CD4-positive, CD25-positive, alpha-beta regulatory T cell (primary cell): ENCODE measurements around the gene VIPR2. TPM values are rescaled to one million over a fixed set of nuclear protein-coding genes. Genes with fewer than 3 reads are reported as not detected.
"Not testable (repeated sequence)": the region's sequence is repeated elsewhere in the genome, so short reads cannot be mapped to it uniquely, and the experiment has no call there.

ENCODE experiments used
- ATAC-seq, 2 donors: fragments of 150-1000 bp; cut with Tn5 transposase; one replicate each; pipeline ENCODE4 v1.10.0; 2021; ENCODE audit warnings: low read depth in 2 of 2, moderate number of reproducible peaks in 2 of 2, moderate library complexity in 1 of 2
- DNase-seq, 3 donors: peaks; one replicate each; pipeline versions ENCODE4 v3.0.0 to v3.0.0-alpha.2; 2012 to 2022; ENCODE audit warnings: mixed read lengths in 1 of 3
- H3K27ac ChIP-seq: one replicate; pipeline ENCODE4 v1.7.0; 2013; ENCODE audit warnings: mild to moderate bottlenecking, low read length; ENCODE audit not compliant: insufficient read depth, poor library complexity, severe bottlenecking
- H3K27me3 ChIP-seq: one replicate; pipeline ENCODE4 v1.7.0; 2013; ENCODE audit warnings: low read length; ENCODE audit not compliant: control insufficient read depth, insufficient read depth
- H3K36me3 ChIP-seq: one replicate; pipeline ENCODE4 v1.7.0; 2013; ENCODE audit warnings: mild to moderate bottlenecking, low read length, moderate library complexity; ENCODE audit not compliant: control insufficient read depth, insufficient read depth
- H3K4me1 ChIP-seq: 2 replicates; pipeline ENCODE4 v1.7.0; 2013; ENCODE audit warnings: mild to moderate bottlenecking, low read length; ENCODE audit not compliant: insufficient read depth, control insufficient read depth, poor library complexity, severe bottlenecking
- H3K4me3 ChIP-seq: one replicate; pipeline ENCODE4 v1.7.0; 2013; ENCODE audit warnings: low read depth, mild to moderate bottlenecking, low read length, moderate library complexity
- H3K9me3 ChIP-seq, 2 experiments: 1 replicate in 1 of 2; 2 replicates in 1 of 2; pipeline ENCODE4 v1.7.0; 2013; ENCODE audit warnings: low read length in 2 of 2, mild to moderate bottlenecking in 1 of 2, moderate library complexity in 1 of 2; ENCODE audit not compliant: control insufficient read depth in 2 of 2
- H3K27ac Mint-ChIP-seq, 3 donors: one replicate each; pipeline ENCODE4 v1.8.0; 2020 to 2022; ENCODE audit warnings: mild to moderate bottlenecking in 3 of 3, mixed read lengths in 3 of 3, moderate library complexity in 2 of 3
- H3K27me3 Mint-ChIP-seq: one replicate; pipeline ENCODE4 v1.8.0; 2022; ENCODE audit warnings: mild to moderate bottlenecking, mixed read lengths
- H3K36me3 Mint-ChIP-seq: one replicate; pipeline ENCODE4 v1.8.0; 2020; ENCODE audit warnings: mixed read lengths
- H3K4me1 Mint-ChIP-seq, 4 donors: one replicate each; pipeline ENCODE4 v1.8.0; 2020 to 2022; ENCODE audit warnings: mixed read lengths in 4 of 4, mild to moderate bottlenecking in 1 of 4
- H3K4me3 Mint-ChIP-seq, 4 donors: one replicate each; pipeline ENCODE4 v1.8.0; 2020 to 2022; ENCODE audit warnings: mild to moderate bottlenecking in 4 of 4, mixed read lengths in 4 of 4, moderate library complexity in 3 of 4
- H3K9me3 Mint-ChIP-seq, 7 donors: one replicate each; pipeline ENCODE4 v1.8.0; 2020 to 2022; ENCODE audit warnings: mixed read lengths in 7 of 7, mild to moderate bottlenecking in 3 of 7, moderate library complexity in 2 of 7
- polyA plus RNA-seq, 4 donors: library from polyadenylated mRNA; unstranded; fragments of 300-500 nt; fragmentation: Illumina TruSeq; gene quantifications; one replicate each; pipeline ENCODE4 v1.2.3, GENCODE V29; 2021
- total RNA-seq: library from RNA; stranded (reverse); gene quantifications from one replicate; pipeline ENCODE4 v1.2.3, GENCODE V29; 2022

VIPR2 gene
- total and polyA plus RNA-seq, 5 donors from 2014 or later = not detected

DNA sequence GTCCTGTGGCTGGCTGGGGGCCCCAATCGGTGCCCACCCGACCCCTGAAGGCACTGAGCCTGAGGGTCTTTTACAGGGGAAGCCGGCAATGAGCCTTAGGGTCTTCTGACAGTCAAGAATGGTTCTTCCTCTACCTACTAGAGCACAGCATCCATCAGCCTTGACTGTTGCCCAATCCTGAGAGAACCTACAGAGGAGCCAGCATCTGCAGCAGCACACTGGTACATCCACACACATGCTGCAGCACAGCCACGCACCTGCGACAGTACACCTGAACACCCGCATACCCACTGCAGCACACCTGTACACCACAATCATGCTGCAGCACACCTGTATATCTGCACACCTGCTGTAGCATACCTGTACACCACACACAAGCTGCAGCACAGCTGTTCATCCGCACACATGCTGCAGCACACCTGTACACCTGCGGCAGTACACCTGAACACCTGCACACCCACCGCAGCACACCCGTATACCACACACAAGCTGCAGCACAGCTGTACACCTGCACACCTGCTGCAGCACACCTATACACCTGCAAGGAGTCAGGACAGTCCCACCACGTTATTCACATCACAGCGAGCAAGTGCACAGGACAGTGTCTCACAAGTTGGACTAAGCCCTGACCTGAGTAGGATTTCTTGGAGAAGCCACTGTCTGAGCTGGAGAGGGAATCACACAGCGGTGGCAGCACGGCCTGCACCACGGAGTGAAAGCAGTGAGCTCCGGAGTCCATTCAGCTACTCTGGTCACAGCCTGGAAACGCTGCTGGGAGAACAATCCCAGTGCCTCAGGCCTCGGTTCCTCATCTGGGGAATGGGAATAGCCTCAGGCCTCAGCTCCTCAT lies 56.4 kb downstream of the VIPR2 start:
- Histone ChIP-seq H3K4me3 (no peak overlapping the region), H3K36me3 (no peaks in the 10 kb centered on the region), H3K27ac (no peak overlapping the region), H3K27me3 (no peaks in the 10 kb centered on the region), H3K9me3 (no peaks in the 10 kb centered on the region), H3K4me1 (no peaks in the 10 kb centered on the region)
- Mint-ChIP-seq H3K4me3 (no peak overlapping the region), H3K36me3 (no peaks in the 10 kb centered on the region), H3K27me3 (peaks cover 4% of the 10 kb centered on the region), H3K27ac (no peak overlapping the region), H3K9me3 (peaks cover 0 to 3% (median 0%) of the 10 kb centered on the region in 7 donors), H3K4me1 (no peaks in the 10 kb centered on the region)
- DNase-seq = no peak
- ATAC-seq = no peak

GRCh38 chr7:159086301-159086925 lies 58.3 kb downstream of the VIPR2 start:
- DNase-seq = no peak

DNA sequence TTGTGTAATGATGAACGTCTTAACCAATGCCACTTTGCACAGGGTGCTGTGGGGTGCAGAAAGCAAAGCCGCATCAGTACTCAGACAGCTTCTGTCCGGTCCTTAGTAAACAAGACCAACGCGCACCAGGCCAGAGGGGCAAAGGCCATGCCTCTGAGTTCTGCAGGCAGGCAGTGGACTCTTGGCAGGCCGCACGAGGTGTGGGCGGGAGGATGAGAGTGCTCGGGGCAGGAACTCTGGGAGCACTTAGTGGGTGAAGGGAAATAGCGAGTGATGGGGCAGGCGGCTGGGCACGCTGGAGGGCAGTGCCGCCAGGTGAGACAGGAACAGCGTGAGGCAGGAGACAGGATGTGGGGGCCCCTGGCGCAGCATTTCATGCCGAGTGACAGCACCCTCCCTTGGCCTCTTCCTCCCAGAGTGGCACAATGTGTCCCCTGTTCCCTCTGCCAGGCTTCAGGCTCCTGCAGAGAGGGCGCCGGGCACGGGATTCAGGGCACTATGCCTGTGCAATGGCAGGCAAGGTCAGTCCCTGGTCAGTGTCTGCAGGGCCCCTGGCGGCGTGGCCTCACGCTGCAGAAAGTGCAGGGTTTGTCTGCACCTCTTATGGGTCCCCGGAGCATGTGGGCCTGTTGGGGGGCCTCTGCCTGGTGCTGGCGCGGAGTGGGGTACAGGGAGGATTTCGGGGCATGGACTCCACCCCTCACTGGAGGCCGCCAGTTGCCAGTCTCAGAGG lies 60.4 kb downstream of the VIPR2 start:
- H3K4me1 ChIP-seq = no peaks in the 10 kb centered on the region
- H3K4me3 ChIP-seq = no peak overlapping the region
- no peak overlapping the region for H3K4me3 Mint-ChIP-seq
- peaks cover 0 to 3% (median 0%) of the 10 kb centered on the region in 4 donors for H3K4me1 Mint-ChIP-seq
- no peaks in the 10 kb centered on the region for H3K27me3 ChIP-seq
- H3K27ac ChIP-seq = no peak overlapping the region
- no peaks in the 10 kb centered on the region for H3K27me3 Mint-ChIP-seq
- H3K27ac Mint-ChIP-seq = no peak overlapping the region
- H3K36me3 Mint-ChIP-seq = no peaks in the 10 kb centered on the region
- peaks cover 0 to 2% (median 0%) of the 10 kb centered on the region in 7 donors for H3K9me3 Mint-ChIP-seq
- H3K36me3 ChIP-seq = no peaks in the 10 kb centered on the region
- H3K9me3 ChIP-seq = no peaks in the 10 kb centered on the region
- DNase-seq = no peak
- no peak for ATAC-seq

More at GRCh38 chr7:159086301-159086925, 58.3 kb downstream of the VIPR2 start:
- Histone ChIP-seq H3K9me3 (no peaks in the 10 kb centered on the region), H3K27me3 (no peaks in the 10 kb centered on the region), H3K4me1 (no peaks in the 10 kb centered on the region), H3K36me3 (no peaks in the 10 kb centered on the region), H3K27ac (no peak overlapping the region), H3K4me3 (no peak overlapping the region)
- Mint-ChIP-seq H3K4me1 (peaks cover 0 to 3% (median 0%) of the 10 kb centered on the region in 4 donors), H3K36me3 (no peaks in the 10 kb centered on the region), H3K9me3 (peaks cover 0 to 3% (median 0%) of the 10 kb centered on the region in 7 donors), H3K4me3 (no peak overlapping the region), H3K27ac (no peak overlapping the region), H3K27me3 (peaks cover 4% of the 10 kb centered on the region)
- ATAC-seq = no peak

DNA sequence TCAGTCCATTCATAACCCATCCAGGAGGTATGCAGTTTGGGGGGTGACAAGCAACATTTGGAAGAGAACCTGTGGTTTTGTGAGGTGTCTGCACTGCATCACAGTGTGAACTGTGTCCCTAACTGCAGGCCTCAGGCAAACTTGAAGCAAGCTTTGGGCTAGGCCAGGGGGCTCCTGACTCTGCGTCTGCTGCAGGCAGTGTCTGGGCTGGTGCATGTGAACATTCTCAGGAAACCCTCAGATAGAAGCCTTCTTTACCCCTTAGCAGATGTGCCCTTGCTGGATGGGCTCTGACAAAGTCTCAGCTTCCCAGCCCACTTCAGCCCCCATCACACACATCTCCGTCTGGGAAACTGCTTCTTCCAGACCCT lies 61.0 kb downstream of the VIPR2 start:
- H3K27ac Mint-ChIP-seq = no peak overlapping the region
- H3K4me1 ChIP-seq = no peaks in the 10 kb centered on the region
- H3K9me3 Mint-ChIP-seq = peaks cover 0 to 2% (median 0%) of the 10 kb centered on the region in 7 donors
- H3K36me3 ChIP-seq = no peaks in the 10 kb centered on the region
- ATAC-seq (no peak), DNase-seq (no peak)
- H3K4me1 Mint-ChIP-seq = peaks cover 0 to 3% (median 0%) of the 10 kb centered on the region in 4 donors
- no peaks in the 10 kb centered on the region for H3K27me3 ChIP-seq
- H3K36me3 Mint-ChIP-seq = no peaks in the 10 kb centered on the region
- no peak overlapping the region for H3K27ac ChIP-seq
- H3K9me3 ChIP-seq = no peaks in the 10 kb centered on the region
- no peak overlapping the region for H3K4me3 Mint-ChIP-seq
- H3K4me3 ChIP-seq = no peak overlapping the region
- no peaks in the 10 kb centered on the region for H3K27me3 Mint-ChIP-seq

- peaks cover 0 to 2% (median 0%) of the 10 kb centered on the region in 7 donors for H3K9me3 Mint-ChIP-seq
- no peak for DNase-seq
- peaks cover 0 to 3% (median 0%) of the 10 kb centered on the region in 4 donors for H3K4me1 Mint-ChIP-seq
Measured at GRCh38 chr7:159083001-159083697, 61.5 kb downstream of the VIPR2 start.

GRCh38 chr7:159082075-159082474 lies 62.6 kb downstream of the VIPR2 start:
- not testable (repeated sequence) for H3K27me3 ChIP-seq, H3K4me1 ChIP-seq, H3K4me1 Mint-ChIP-seq, H3K27ac ChIP-seq, H3K36me3 ChIP-seq, H3K4me3 Mint-ChIP-seq, DNase-seq, H3K9me3 ChIP-seq, H3K4me3 ChIP-seq, H3K36me3 Mint-ChIP-seq, ATAC-seq, H3K27me3 Mint-ChIP-seq, H3K9me3 Mint-ChIP-seq, H3K27ac Mint-ChIP-seq

More at GRCh38 chr7:159083001-159083697, 61.5 kb downstream of the VIPR2 start:
- no peaks in the 10 kb centered on the region for H3K4me1 ChIP-seq
- no peak overlapping the region for H3K4me3 ChIP-seq
- H3K27me3 ChIP-seq = no peaks in the 10 kb centered on the region
- H3K27ac ChIP-seq = no peak overlapping the region
- H3K36me3 ChIP-seq = no peaks in the 10 kb centered on the region
- no peaks in the 10 kb centered on the region for H3K27me3 Mint-ChIP-seq
- no peaks in the 10 kb centered on the region for H3K36me3 Mint-ChIP-seq
- no peak overlapping the region for H3K27ac Mint-ChIP-seq
- ATAC-seq = no peak
- no peaks in the 10 kb centered on the region for H3K9me3 ChIP-seq
- H3K4me3 Mint-ChIP-seq = no peak overlapping the region

GRCh38 chr7:159078911-159079270 lies 65.8 kb downstream of the VIPR2 start:
- Histone ChIP-seq H3K4me1 (no peaks in the 10 kb centered on the region), H3K9me3 (no peaks in the 10 kb centered on the region), H3K36me3 (no peaks in the 10 kb centered on the region), H3K27me3 (no peaks in the 10 kb centered on the region), H3K4me3 (no peak overlapping the region), H3K27ac (no peak overlapping the region)
- H3K36me3 Mint-ChIP-seq = no peaks in the 10 kb centered on the region
- H3K9me3 Mint-ChIP-seq = no peaks in the 10 kb centered on the region
- H3K27me3 Mint-ChIP-seq = no peaks in the 10 kb centered on the region
- no peak overlapping the region for H3K27ac Mint-ChIP-seq
- no peak for ATAC-seq
- no peak overlapping the region for H3K4me3 Mint-ChIP-seq
- DNase-seq = no peak
- peaks cover 0 to 3% (median 0%) of the 10 kb centered on the region in 4 donors for H3K4me1 Mint-ChIP-seq
